GM12891 (cell line): ENCODE results near the gene CEP19.
"Not testable (repeated sequence)": the region's sequence is repeated elsewhere in the genome, so short reads cannot be mapped to it uniquely, and the experiment has no call there.

Experiments used
- DNase-seq: peaks from one replicate; pipeline ENCODE4 v3.0.0; 2011; ENCODE audit warnings: low spot score; ENCODE audit not compliant: insufficient read length
- FAIRE-seq: peaks from 2 replicates; lab custom pipeline; 2011; peaks lifted over from hg19 to GRCh38; lab: Jason Lieb, UNC
- PAX5 ChIP-seq: IDR thresholded peaks from 2 replicates; pipeline ENCODE4 v1.6.1; 2011; ENCODE audit warnings: low read length, moderate library complexity, mild to moderate bottlenecking; ENCODE audit not compliant: insufficient read depth, severe bottlenecking
- POLR2A ChIP-seq: IDR thresholded peaks from 2 replicates; pipeline ENCODE4 v1.6.1; 2011; ENCODE audit warnings: low read depth, low read length, control low read depth
- POLR2AphosphoS5 ChIP-seq: IDR thresholded peaks from 2 replicates; pipeline ENCODE4 v1.6.1; 2011; ENCODE audit warnings: low read depth, low read length, control low read depth
- POU2F2 ChIP-seq: IDR thresholded peaks from 2 replicates; pipeline ENCODE4 v1.6.1; 2011; ENCODE audit warnings: low read depth, mild to moderate bottlenecking, control low read depth, low read length, moderate library complexity
- SPI1 ChIP-seq: IDR thresholded peaks from 2 replicates; pipeline ENCODE4 v1.6.1; 2011; ENCODE audit warnings: low read depth, low read length, control low read depth
- TAF1 ChIP-seq: IDR thresholded peaks from 2 replicates; pipeline ENCODE4 v1.6.1; 2011; ENCODE audit warnings: low read depth, low read length, control low read depth

Gene CEP19

GRCh38 chr3:196740481-196741248 lies 28.6 kb upstream of the CEP19 start:
- DNase-seq (no peak), FAIRE-seq (peak; percentile 48)
- no peak for TF ChIP-seq POLR2A

- TF ChIP-seq TAF1: peak; percentile 59; the same call in 1 of the 2 replicates
- peak; percentile 62; the same call in 1 of the 2 replicates for TF ChIP-seq SPI1
- peak; percentile 12; the same call in 1 of the 2 replicates for TF ChIP-seq POU2F2
- TF ChIP-seq POLR2A: no peak; the same call in 1 of the 2 replicates
- FAIRE-seq (peak; percentile 93), DNase-seq (peak; percentile 77)
These were observed 27.8 kb upstream of the CEP19 start, which contains the start of gene PAK2 for GRCh38 chr3:196739671-196740480. TSS of gene PAK2 (plus strand) at chr3:196739857. CDS start at chr3:196782647, 42,790 bp downstream.

- TF ChIP-seq SPI1: no peak
- TF ChIP-seq POLR2A: no peak
- TF ChIP-seq POU2F2: no peak
- TF ChIP-seq PAX5: no peak
- no peak for TF ChIP-seq POLR2AphosphoS5
- no peak for TF ChIP-seq TAF1
- FAIRE-seq (no peak), DNase-seq (no peak)
These were observed 25.6 kb upstream of the CEP19 start for GRCh38 chr3:196737655-196738054.

- TF ChIP-seq PAX5 (no peak), POLR2AphosphoS5 (no peak), TAF1 (no peak), POU2F2 (no peak), POLR2A (no peak), SPI1 (no peak)
- no peak for FAIRE-seq
- no peak for DNase-seq
These were observed 24.8 kb upstream of the CEP19 start for GRCh38 chr3:196736670-196737374.

GRCh38 chr3:196735751-196736150 lies 23.7 kb upstream of the CEP19 start:
- no peak for DNase-seq
- no peak for FAIRE-seq
- no peak for TF ChIP-seq POLR2A
- no peak for TF ChIP-seq POU2F2

GRCh38 chr3:196726788-196727675 lies 15.0 kb upstream of the CEP19 start:
- FAIRE-seq (no peak), DNase-seq (no peak)
- TF ChIP-seq POLR2A (no peak), TAF1 (no peak), SPI1 (no peak), POLR2AphosphoS5 (no peak), POU2F2 (no peak), PAX5 (no peak)

GRCh38 chr3:196721097-196721496 lies 9.0 kb upstream of the CEP19 start:
- FAIRE-seq (no peak), DNase-seq (no peak)
- no peak for TF ChIP-seq PAX5
- TF ChIP-seq TAF1: no peak
- no peak for TF ChIP-seq POLR2A
- no peak for TF ChIP-seq POLR2AphosphoS5

- not testable (repeated sequence) for DNase-seq, FAIRE-seq
These were observed 5.1 kb upstream of the CEP19 start for GRCh38 chr3:196717162-196717561.

GRCh38 chr3:196712514-196713413 lies 714 bp upstream of the CEP19 start:
- FAIRE-seq (no peak), DNase-seq (no peak)
- TF ChIP-seq POU2F2: no peak
- no peak for TF ChIP-seq POLR2A
- TF ChIP-seq PAX5: no peak
- no peak for TF ChIP-seq TAF1
- TF ChIP-seq SPI1: no peak
- TF ChIP-seq POLR2AphosphoS5: no peak
